ENCODE results near the gene SLIT3.

DNA sequence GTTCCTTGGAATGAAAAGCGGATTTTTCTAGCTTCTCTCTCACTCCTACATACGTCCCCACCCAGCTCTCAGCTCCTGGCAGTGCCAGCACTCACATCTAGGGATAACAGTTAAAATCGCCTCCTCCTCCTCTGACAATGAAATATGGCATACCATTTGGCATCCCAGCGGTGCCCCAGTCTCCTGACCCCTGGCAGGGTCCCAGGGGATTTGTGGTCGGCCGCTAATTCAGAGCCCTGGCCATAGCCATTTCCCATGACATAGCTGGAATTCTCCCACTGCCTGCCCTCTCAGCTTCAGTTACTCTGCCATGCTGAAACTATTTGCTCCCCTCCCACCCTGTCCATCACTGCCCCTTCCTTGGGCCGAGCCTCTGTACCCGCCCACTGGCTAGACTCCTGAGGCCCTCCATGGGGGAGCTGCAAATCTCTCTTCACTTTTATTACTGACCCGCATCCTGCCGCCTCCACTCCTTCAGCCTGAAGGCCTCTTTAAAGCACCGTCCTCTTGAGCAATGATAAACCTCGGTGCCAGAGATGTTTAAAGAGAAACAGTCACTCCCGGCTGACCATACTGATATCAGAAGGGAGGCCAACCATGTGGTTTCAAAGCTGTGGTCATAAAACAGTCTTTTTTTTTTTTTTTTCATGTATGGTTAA, 139.8 kb downstream of the SLIT3 start:
- TF ChIP-seq, protein P1, sequence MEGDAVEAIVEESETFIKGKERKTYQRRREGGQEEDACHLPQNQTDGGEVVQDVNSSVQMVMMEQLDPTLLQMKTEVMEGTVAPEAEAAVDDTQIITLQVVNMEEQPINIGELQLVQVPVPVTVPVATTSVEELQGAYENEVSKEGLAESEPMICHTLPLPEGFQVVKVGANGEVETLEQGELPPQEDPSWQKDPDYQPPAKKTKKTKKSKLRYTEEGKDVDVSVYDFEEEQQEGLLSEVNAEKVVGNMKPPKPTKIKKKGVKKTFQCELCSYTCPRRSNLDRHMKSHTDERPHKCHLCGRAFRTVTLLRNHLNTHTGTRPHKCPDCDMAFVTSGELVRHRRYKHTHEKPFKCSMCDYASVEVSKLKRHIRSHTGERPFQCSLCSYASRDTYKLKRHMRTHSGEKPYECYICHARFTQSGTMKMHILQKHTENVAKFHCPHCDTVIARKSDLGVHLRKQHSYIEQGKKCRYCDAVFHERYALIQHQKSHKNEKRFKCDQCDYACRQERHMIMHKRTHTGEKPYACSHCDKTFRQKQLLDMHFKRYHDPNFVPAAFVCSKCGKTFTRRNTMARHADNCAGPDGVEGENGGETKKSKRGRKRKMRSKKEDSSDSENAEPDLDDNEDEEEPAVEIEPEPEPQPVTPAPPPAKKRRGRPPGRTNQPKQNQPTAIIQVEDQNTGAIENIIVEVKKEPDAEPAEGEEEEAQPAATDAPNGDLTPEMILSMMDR (IDR thresholded peaks at IDR 0.05) = no peak
- no peak for TF ChIP-seq POLR2A (IDR thresholded peaks at IDR 0.05)
